GM18517 (cell line): ENCODE data around the gene CCR9.

ENCODE experiments used
- ATAC-seq: cut with Tn5 transposase; IDR thresholded peaks from one replicate; pipeline ENCODE4 v1.9.1; 2021; ENCODE audit warnings: mild to moderate bottlenecking, moderate library complexity; ENCODE audit not compliant: unreplicated experiment

The CCR9 gene

GRCh38 chr3:45872569-45872968 is 13.8 kb upstream of the CCR9 start:
- no peak for ATAC-seq

- ATAC-seq = no peak
These were observed 13.3 kb upstream of the CCR9 start for GRCh38 chr3:45873036-45873435.

GRCh38 chr3:45873638-45874037 is 12.7 kb upstream of the CCR9 start:
- ATAC-seq = no peak

DNA sequence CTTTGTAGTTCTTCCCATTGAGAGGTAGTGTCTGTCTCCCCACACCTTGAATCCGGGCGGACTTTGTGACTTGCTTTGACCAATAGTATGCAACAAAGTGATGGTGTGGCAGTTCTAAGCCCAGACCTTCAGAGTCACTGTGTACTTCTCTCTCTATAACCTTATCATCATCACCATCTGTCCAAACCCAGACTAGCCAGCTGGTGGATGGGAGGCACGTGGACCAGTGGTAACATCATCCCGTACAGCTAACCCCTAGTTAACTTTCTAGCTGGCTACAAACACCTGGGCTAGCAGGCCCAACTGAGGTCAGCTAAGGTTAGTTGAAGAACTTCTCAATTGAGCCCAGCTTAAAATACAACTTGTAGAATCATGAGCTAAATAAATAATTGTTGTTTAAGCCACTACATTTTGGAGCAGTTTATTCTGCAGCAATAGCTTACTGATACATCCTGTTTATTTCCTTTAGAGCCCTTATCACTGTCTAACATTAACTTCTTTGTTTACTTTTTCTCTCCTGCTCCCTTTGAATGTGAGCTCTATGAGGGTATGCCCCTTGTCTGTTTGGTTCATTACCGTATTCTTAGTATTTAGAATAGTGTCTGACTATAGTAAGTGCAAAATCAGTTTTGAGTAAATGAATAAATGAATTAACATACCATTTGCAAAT is 11.5 kb upstream of the CCR9 start:
- ATAC-seq = no peak

DNA sequence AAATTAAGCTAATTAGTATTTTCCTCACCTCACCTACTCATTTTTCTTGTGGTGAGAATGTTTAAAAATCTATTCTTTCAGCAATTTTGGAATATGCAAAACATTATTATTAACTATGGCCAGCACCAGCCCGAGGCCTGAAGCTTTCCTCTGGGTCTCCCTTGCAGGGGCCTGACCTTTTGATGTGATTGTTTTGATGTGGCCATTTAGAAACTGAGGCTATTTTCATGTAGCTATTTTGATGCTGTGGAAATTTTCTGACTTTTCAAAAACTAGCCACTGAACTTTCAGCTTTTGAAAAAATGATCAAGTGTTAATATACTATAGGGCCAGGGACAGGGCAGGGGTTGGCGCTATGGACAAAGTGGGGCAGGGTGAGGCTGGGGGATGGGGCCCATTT is 8.2 kb upstream of the CCR9 start:
- no peak for ATAC-seq

GRCh38 chr3:45880725-45881077 is 5.6 kb upstream of the CCR9 start:
- ATAC-seq = no peak

GRCh38 chr3:45881078-45882022 is 5.0 kb upstream of the CCR9 start:
- no peak for ATAC-seq

DNA sequence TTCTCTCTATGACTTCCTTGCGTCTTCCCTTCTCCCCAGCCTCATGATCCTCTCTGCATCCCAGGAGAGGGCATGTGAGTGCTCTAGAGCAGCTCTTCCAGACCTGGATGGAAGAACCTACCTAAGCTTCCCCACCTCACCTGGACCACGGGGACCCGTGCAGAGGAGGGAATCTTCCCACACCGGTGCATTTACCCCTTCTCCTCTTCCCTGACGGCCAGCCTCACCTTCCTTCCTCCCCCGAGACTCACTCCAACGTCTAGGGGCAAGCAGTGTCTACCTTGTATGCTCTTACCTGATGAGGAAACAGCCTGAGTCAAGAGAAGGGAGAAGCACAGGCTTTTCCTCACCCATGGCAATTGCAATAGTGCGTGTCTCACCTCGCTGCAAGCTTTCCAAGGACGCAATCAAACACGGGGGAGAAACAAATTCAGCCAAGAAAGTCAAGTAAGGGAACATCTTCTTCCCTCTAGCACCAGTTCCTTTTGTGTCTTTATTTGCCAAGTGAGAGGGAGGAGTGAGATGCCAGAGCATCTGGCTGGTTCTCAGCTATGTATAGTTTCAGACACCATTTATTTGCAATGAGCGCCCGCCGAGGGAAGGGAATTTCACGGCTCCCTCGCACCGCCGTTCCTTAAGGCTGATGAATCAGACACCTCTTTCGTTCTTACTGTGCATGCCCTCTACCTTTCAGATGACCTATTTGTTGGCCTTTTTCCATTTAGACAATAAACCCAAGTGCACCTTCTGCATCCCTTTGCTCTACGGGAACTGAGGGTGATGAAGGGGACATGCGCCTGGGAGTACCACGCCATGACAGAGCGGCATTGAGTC is 1.8 kb upstream of the CCR9 start:
- no peak for ATAC-seq

- no peak for ATAC-seq
These were observed 942 bp downstream of the CCR9 start for GRCh38 chr3:45887285-45887684.

- ATAC-seq = no peak
These were observed 1.6 kb downstream of the CCR9 start for GRCh38 chr3:45887759-45888511.

DNA sequence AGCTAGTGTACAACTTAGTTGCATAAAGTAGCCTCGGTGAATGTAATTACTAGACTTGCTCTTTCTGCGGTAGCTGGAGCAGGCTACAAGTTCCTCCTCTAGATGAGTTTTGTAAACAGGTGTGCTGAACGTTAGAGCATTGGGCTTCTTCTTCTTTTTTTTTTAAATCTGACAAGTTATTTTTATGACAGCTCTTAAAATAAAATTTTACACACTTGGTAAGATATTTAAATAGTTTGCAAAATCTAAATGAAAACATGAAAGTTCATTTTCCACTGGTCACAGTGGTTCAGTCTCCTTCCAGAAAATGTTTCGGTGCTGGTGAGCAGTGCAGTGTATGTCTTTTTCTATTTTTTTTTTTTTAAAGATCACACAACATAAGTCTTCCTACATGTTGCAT is 3.0 kb downstream of the CCR9 start:
- ATAC-seq = no peak

- ATAC-seq = no peak
These were observed 4.1 kb downstream of the CCR9 start for GRCh38 chr3:45890405-45890804.

GRCh38 chr3:45892161-45892560 is 5.8 kb downstream of the CCR9 start:
- no peak for ATAC-seq

GRCh38 chr3:45894015-45894414 is 7.7 kb downstream of the CCR9 start:
- ATAC-seq = no peak

- ATAC-seq = no peak
These were observed 9.5 kb downstream of the CCR9 start for GRCh38 chr3:45895686-45896468.

GRCh38 chr3:45896956-45897355 is 10.6 kb downstream of the CCR9 start:
- ATAC-seq = no peak

- no peak for ATAC-seq
These were observed 18.6 kb downstream of the CCR9 start for GRCh38 chr3:45904931-45905330.

DNA sequence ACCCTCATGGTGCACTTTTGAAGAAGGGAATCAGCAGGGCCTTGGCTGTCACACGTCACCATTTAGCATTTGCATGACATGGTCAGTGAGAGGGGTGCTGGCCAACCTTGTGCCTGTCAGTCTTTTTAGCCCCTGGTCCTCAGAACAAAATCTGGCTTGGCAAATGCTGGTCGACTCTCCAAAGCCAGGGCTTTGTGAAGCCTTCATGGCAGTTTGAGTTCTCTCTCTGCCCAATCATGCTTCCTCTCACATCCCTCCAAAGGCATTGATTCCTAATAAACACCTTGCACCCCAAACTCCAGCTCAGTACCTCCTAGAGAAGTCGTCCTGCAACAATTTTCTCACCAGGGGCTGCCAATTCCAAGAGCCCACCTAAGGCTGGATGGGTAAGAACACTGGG is 19.4 kb downstream of the CCR9 start:
- no peak for ATAC-seq

- no peak for ATAC-seq
These were observed 20.5 kb downstream of the CCR9 start for GRCh38 chr3:45906681-45907407.
